NCI-H1930 (cell line): ENCODE results near the gene TNNI3K.

Source experiments
- DNase-seq, 2 experiments: peaks; one replicate each; lab custom pipeline; 2025; lab: John Stamatoyannopoulos, UW

Gene TNNI3K

GRCh38 chr1:74437035-74437434 lies 201.8 kb downstream of the TNNI3K start:
- DNase-seq: no peak

- DNase-seq: no peak
These were observed 216.8 kb downstream of the TNNI3K start for GRCh38 chr1:74452035-74452434.

- DNase-seq: no peak
These were observed 218.1 kb downstream of the TNNI3K start for GRCh38 chr1:74453277-74453676.

- DNase-seq: no peak
These were observed 220.2 kb downstream of the TNNI3K start for GRCh38 chr1:74455390-74455789.

GRCh38 chr1:74457253-74457652 lies 222.1 kb downstream of the TNNI3K start:
- no peak for DNase-seq

- DNase-seq: no peak
These were observed 228.3 kb downstream of the TNNI3K start for GRCh38 chr1:74463333-74463988.

- DNase-seq: no peak
These were observed 228.8 kb downstream of the TNNI3K start for GRCh38 chr1:74464037-74464436.

GRCh38 chr1:74465193-74465681 lies 230.1 kb downstream of the TNNI3K start:
- DNase-seq: no peak

- DNase-seq: peak; percentile 76 to 85
These were observed 232.7 kb downstream of the TNNI3K start for GRCh38 chr1:74467786-74468377.

- DNase-seq: peak; percentile 57 to 61
These were observed 233.9 kb downstream of the TNNI3K start for GRCh38 chr1:74468982-74469603.

- DNase-seq: no peak
These were observed 235.1 kb downstream of the TNNI3K start for GRCh38 chr1:74470251-74470650.

GRCh38 chr1:74470936-74471335 lies 235.7 kb downstream of the TNNI3K start:
- DNase-seq: no peak

GRCh38 chr1:74471470-74471869 lies 236.3 kb downstream of the TNNI3K start:
- no peak for DNase-seq

GRCh38 chr1:74474585-74474984 lies 239.4 kb downstream of the TNNI3K start:
- DNase-seq: no peak

GRCh38 chr1:74478979-74479378 lies 243.8 kb downstream of the TNNI3K start:
- DNase-seq: no peak

- DNase-seq: no peak
These were observed 244.9 kb downstream of the TNNI3K start for GRCh38 chr1:74480068-74480467.

- DNase-seq: peak in 1 of 2 experiments; percentile 39
These were observed 246.4 kb downstream of the TNNI3K start for GRCh38 chr1:74481607-74482006.

GRCh38 chr1:74485622-74486021 lies 250.4 kb downstream of the TNNI3K start:
- DNase-seq: no peak

GRCh38 chr1:74486036-74486435 lies 250.8 kb downstream of the TNNI3K start:
- DNase-seq: no peak

GRCh38 chr1:74496669-74497068 lies 261.5 kb downstream of the TNNI3K start:
- DNase-seq: no peak

- DNase-seq: no peak
These were observed 263.7 kb downstream of the TNNI3K start for GRCh38 chr1:74498901-74499300.

GRCh38 chr1:74502432-74502831 lies 267.2 kb downstream of the TNNI3K start:
- no peak for DNase-seq

GRCh38 chr1:74502858-74503257 lies 267.7 kb downstream of the TNNI3K start:
- no peak for DNase-seq
